HG03095 (cell line): ENCODE measurements around the gene PSMG1.
A peak's percentile ranks its signal among the peaks of the same experiment; 100 is the strongest.

Experiments used
- ATAC-seq: cut with Tn5 transposase; IDR thresholded peaks from one replicate; pipeline ENCODE4 v1.9.1; 2021; ENCODE audit warnings: moderate library complexity; ENCODE audit not compliant: unreplicated experiment

PSMG1 gene

GRCh38 chr21:39188521-39189139, 5.4 kb upstream of the PSMG1 start:
- no peak for ATAC-seq

GRCh38 chr21:39187141-39187540, 3.9 kb upstream of the PSMG1 start:
- no peak for ATAC-seq

GRCh38 chr21:39186676-39187075, 3.4 kb upstream of the PSMG1 start:
- ATAC-seq: no peak

- ATAC-seq: no peak
These were observed 1.9 kb upstream of the PSMG1 start for GRCh38 chr21:39185157-39185556.

- no peak for ATAC-seq
These were observed 1.1 kb upstream of the PSMG1 start for GRCh38 chr21:39184050-39184980.

- peak; percentile 24 for ATAC-seq
These were observed 573 bp downstream of the PSMG1 start for GRCh38 chr21:39182484-39183271.

- no peak for ATAC-seq
These were observed 1.2 kb downstream of the PSMG1 start for GRCh38 chr21:39182016-39182415.

- ATAC-seq: no peak
These were observed 1.9 kb downstream of the PSMG1 start for GRCh38 chr21:39181205-39181818.

- ATAC-seq: no peak
These were observed 2.7 kb downstream of the PSMG1 start for GRCh38 chr21:39180429-39181019.

- ATAC-seq: no peak
These were observed 4.8 kb downstream of the PSMG1 start for GRCh38 chr21:39178421-39178820.

GRCh38 chr21:39176271-39176709, 7.0 kb downstream of the PSMG1 start:
- no peak for ATAC-seq

- no peak for ATAC-seq
These were observed 7.6 kb downstream of the PSMG1 start for GRCh38 chr21:39175665-39176064.

- ATAC-seq: no peak
These were observed 8.1 kb downstream of the PSMG1 start for GRCh38 chr21:39175154-39175553.

- no peak for ATAC-seq
These were observed 9.3 kb downstream of the PSMG1 start for GRCh38 chr21:39173716-39174680.

- no peak for ATAC-seq
These were observed 13.3 kb downstream of the PSMG1 start for GRCh38 chr21:39169906-39170305.

- no peak for ATAC-seq
These were observed 14.5 kb downstream of the PSMG1 start for GRCh38 chr21:39168800-39169199.

- ATAC-seq: no peak
These were observed 18.7 kb downstream of the PSMG1 start for GRCh38 chr21:39164523-39164922.

GRCh38 chr21:39161064-39161463, 22.2 kb downstream of the PSMG1 start:
- ATAC-seq: no peak

- ATAC-seq: no peak
These were observed 23.7 kb downstream of the PSMG1 start for GRCh38 chr21:39159342-39160063.
